ENCODE data around the gene CST9L. TPM values are rescaled to one million over a fixed set of nuclear protein-coding genes. Genes with fewer than 3 reads are reported as not detected.

CST9L gene
- total and polyA plus RNA-seq, 2 of the 13 experiments (the other 11 are each of a cell fraction or from before 2014, with no cell fraction given), result 0.15 TPM; not detected in 1

DNA sequence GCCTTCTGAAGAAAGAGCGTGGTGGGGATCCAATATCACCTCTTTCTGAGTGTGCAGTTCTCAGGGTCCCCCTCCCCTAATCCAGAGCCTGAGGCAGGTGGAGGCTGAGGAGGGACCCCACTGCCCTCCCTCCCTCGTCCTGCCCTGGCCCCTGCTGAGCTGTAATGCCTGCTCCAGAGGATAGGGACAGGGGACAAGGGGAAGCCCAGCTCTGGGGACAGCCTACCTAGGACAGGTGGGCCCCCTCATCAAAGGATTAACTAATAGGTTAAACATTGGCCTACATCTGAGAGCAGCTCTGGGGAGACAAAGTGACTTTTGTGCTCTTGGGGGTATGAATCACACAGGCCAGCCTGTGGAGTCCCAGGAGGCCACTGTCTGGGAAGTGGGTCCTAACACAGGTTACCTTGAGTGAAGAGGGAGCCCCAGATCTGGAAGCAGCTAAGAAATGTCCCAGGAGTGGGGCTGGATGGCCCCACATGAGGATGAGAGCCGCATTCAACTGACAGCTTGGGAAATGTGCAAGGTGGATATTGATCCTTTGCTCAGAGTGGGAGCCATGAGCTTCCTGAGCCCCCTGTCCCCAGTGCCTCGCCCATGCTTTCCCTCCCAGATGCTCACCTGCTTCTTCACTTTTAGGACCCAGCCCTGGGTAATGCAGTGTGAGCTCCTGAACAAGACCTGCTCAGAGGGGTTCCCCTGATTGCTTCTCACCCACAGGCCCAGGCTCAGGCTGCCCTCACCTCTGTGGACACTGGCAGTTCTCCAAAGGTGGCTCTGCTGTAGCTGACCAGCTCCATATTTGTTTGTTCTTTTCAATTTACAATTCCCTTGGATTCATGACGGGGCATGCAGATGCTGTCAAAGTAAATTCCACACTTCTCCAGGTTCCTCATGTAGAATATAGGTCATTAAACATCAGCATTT is 17.8 kb upstream of the CST9L start (continued):
- TF ChIP-seq, protein P1, sequence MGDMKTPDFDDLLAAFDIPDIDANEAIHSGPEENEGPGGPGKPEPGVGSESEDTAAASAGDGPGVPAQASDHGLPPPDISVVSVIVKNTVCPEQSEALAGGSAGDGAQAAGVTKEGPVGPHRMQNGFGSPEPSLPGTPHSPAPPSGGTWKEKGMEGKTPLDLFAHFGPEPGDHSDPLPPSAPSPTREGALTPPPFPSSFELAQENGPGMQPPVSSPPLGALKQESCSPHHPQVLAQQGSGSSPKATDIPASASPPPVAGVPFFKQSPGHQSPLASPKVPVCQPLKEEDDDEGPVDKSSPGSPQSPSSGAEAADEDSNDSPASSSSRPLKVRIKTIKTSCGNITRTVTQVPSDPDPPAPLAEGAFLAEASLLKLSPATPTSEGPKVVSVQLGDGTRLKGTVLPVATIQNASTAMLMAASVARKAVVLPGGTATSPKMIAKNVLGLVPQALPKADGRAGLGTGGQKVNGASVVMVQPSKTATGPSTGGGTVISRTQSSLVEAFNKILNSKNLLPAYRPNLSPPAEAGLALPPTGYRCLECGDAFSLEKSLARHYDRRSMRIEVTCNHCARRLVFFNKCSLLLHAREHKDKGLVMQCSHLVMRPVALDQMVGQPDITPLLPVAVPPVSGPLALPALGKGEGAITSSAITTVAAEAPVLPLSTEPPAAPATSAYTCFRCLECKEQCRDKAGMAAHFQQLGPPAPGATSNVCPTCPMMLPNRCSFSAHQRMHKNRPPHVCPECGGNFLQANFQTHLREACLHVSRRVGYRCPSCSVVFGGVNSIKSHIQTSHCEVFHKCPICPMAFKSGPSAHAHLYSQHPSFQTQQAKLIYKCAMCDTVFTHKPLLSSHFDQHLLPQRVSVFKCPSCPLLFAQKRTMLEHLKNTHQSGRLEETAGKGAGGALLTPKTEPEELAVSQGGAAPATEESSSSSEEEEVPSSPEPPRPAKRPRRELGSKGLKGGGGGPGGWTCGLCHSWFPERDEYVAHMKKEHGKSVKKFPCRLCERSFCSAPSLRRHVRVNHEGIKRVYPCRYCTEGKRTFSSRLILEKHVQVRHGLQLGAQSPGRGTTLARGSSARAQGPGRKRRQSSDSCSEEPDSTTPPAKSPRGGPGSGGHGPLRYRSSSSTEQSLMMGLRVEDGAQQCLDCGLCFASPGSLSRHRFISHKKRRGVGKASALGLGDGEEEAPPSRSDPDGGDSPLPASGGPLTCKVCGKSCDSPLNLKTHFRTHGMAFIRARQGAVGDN (CRISPR knock-in tag; IDR thresholded peaks at IDR 0.05), result peak; percentile 75
- TF ChIP-seq ZNF674 (CRISPR knock-in tag; IDR thresholded peaks at IDR 0.05; ENCODE audit: low read depth), result no peak
- no peak for TF ChIP-seq ZNF546 (CRISPR knock-in tag; conservative IDR thresholded peaks at IDR 0.05)
- no peak for TF ChIP-seq ZNF761 (CRISPR knock-in tag; conservative IDR thresholded peaks at IDR 0.05)
- TF ChIP-seq HCFC1 (IDR thresholded peaks at IDR 0.05; ENCODE audit: low read depth, low read length), result no peak
- TF ChIP-seq CREB1 (IDR thresholded peaks at IDR 0.05), result no peak
- no peak for TF ChIP-seq CREB1 (CRISPR knock-in tag; IDR thresholded peaks at IDR 0.05)
- no peak; the same call in 1 of the 2 replicates for TF ChIP-seq CBFB (CRISPR knock-in tag; IDR thresholded peaks at IDR 0.05)
- TF ChIP-seq MLLT10 (CRISPR knock-in tag; IDR thresholded peaks at IDR 0.05), result no peak
- peak; percentile 61; the same call in 1 of the 2 replicates for TF ChIP-seq ETV6 (CRISPR knock-in tag; conservative IDR thresholded peaks at IDR 0.05)
- no peak for TF ChIP-seq RAD51 (IDR thresholded peaks at IDR 0.05; ENCODE audit: borderline replicate concordance)
- no peak; the same call in 1 of the 2 replicates for TF ChIP-seq ZNF558 (CRISPR knock-in tag; IDR thresholded peaks at IDR 0.05; ENCODE audit: borderline replicate concordance)
- TF ChIP-seq, protein P2, sequence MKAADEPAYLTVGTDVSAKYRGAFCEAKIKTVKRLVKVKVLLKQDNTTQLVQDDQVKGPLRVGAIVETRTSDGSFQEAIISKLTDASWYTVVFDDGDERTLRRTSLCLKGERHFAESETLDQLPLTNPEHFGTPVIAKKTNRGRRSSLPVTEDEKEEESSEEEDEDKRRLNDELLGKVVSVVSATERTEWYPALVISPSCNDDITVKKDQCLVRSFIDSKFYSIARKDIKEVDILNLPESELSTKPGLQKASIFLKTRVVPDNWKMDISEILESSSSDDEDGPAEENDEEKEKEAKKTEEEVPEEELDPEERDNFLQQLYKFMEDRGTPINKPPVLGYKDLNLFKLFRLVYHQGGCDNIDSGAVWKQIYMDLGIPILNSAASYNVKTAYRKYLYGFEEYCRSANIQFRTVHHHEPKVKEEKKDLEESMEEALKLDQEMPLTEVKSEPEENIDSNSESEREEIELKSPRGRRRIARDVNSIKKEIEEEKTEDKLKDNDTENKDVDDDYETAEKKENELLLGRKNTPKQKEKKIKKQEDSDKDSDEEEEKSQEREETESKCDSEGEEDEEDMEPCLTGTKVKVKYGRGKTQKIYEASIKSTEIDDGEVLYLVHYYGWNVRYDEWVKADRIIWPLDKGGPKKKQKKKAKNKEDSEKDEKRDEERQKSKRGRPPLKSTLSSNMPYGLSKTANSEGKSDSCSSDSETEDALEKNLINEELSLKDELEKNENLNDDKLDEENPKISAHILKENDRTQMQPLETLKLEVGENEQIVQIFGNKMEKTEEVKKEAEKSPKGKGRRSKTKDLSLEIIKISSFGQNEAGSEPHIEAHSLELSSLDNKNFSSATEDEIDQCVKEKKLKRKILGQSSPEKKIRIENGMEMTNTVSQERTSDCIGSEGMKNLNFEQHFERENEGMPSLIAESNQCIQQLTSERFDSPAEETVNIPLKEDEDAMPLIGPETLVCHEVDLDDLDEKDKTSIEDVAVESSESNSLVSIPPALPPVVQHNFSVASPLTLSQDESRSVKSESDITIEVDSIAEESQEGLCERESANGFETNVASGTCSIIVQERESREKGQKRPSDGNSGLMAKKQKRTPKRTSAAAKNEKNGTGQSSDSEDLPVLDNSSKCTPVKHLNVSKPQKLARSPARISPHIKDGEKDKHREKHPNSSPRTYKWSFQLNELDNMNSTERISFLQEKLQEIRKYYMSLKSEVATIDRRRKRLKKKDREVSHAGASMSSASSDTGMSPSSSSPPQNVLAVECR (CRISPR knock-in tag; IDR thresholded peaks at IDR 0.05; ENCODE audit: borderline replicate concordance), result peak; percentile 29; the same call in 1 of the 2 replicates
- no peak for TF ChIP-seq ZNF224 (CRISPR knock-in tag; IDR thresholded peaks at IDR 0.05)
- TF ChIP-seq NFRKB (IDR thresholded peaks at IDR 0.05), result no peak
- no peak for TF ChIP-seq MBNL3 (CRISPR knock-in tag; conservative IDR thresholded peaks at IDR 0.05)
- no peak; the same call in none of the 2 replicates for TF ChIP-seq ZNF772 (CRISPR knock-in tag; IDR thresholded peaks at IDR 0.05)
- peak; percentile 41; the same call in 1 of the 2 replicates for TF ChIP-seq GABPB1 (CRISPR knock-in tag; IDR thresholded peaks at IDR 0.05)
